ENCODE results near the gene TAPT1.
"Not testable (repeated sequence)": the region's sequence is repeated elsewhere in the genome, so short reads cannot be mapped to it uniquely, and the experiment has no call there.

Gene TAPT1

GRCh38 chr4:16199093-16199492 lies 27.2 kb downstream of the TAPT1 start:
- H3K4me3 ChIP-seq (ENCODE audit: low read depth, low read length): no peak overlapping the region
- in situ Hi-C loops (cut with HindIII; ENCODE audit: low sequenced_read_pairs): no loop called here
- peak; percentile 23 for DNase-seq (ENCODE audit: low read depth)
- peak; percentile 37 for TF ChIP-seq CTCF (IDR thresholded peaks at IDR 0.05; ENCODE audit: low read depth, low read length, missing control alignments)

- in situ Hi-C loops (cut with HindIII; ENCODE audit: low sequenced_read_pairs): no loop called here
- DNase-seq (ENCODE audit: low read depth): no peak
- no peak for TF ChIP-seq CTCF (IDR thresholded peaks at IDR 0.05; ENCODE audit: low read depth, low read length, missing control alignments)
- no peak overlapping the region for H3K4me3 ChIP-seq (ENCODE audit: low read depth, low read length)
Measured at GRCh38 chr4:16197876-16198665, 28.2 kb downstream of the TAPT1 start.

GRCh38 chr4:16196482-16197393 lies 29.5 kb downstream of the TAPT1 start:
- in situ Hi-C loops (cut with HindIII; ENCODE audit: low sequenced_read_pairs): no loop called here
- peak; percentile 70 for DNase-seq (ENCODE audit: low read depth)
- peak; percentile 57 for TF ChIP-seq CTCF (IDR thresholded peaks at IDR 0.05; ENCODE audit: low read depth, low read length, missing control alignments)
- no peak overlapping the region for H3K4me3 ChIP-seq (ENCODE audit: low read depth, low read length)

- TF ChIP-seq CTCF (IDR thresholded peaks at IDR 0.05; ENCODE audit: low read depth, low read length, missing control alignments): no peak
- in situ Hi-C loops (cut with HindIII; ENCODE audit: low sequenced_read_pairs): no loop called here
- H3K4me3 ChIP-seq (ENCODE audit: low read depth, low read length): no peak overlapping the region
- no peak for DNase-seq (ENCODE audit: low read depth)
Measured at GRCh38 chr4:16195209-16195608, 31.1 kb downstream of the TAPT1 start.

- H3K4me3 ChIP-seq (ENCODE audit: low read depth, low read length); DNase-seq (ENCODE audit: low read depth); in situ Hi-C loops (cut with HindIII; ENCODE audit: low sequenced_read_pairs): not testable (repeated sequence)
Measured at GRCh38 chr4:16194798-16195197, 31.5 kb downstream of the TAPT1 start.

- peak; percentile 83 for DNase-seq (ENCODE audit: low read depth)
- no peak overlapping the region for H3K4me3 ChIP-seq (ENCODE audit: low read depth, low read length)
- no peak for TF ChIP-seq CTCF (IDR thresholded peaks at IDR 0.05; ENCODE audit: low read depth, low read length, missing control alignments)
- in situ Hi-C loops (cut with HindIII; ENCODE audit: low sequenced_read_pairs): no loop called here
Measured at GRCh38 chr4:16194214-16194613, 32.1 kb downstream of the TAPT1 start.

Measured in astrocyte of the cerebellum (primary cell).